Measurements from ENCODE around the gene SOX10. TPM values are rescaled to one million over a fixed set of nuclear protein-coding genes. Genes with fewer than 3 reads are reported as not detected.

SOX10 gene
- polyA plus RNA-seq, 1 donor from 2014 or later, result not detected

- Histone ChIP-seq H3K9ac (ENCODE audit: low read length) (no peak overlapping the region), H3K36me3 (ENCODE audit: insufficient read depth, low read length) (no peaks in the 10 kb centered on the region), H3K9me3 (ENCODE audit: low read length) (no peaks in the 10 kb centered on the region), H3K27ac (ENCODE audit: low read length) (no peak overlapping the region), H3K9me2 (ENCODE audit: insufficient read depth, low read length) (no peaks in the 10 kb centered on the region), H4K20me1 (ENCODE audit: insufficient read depth) (no peaks in the 10 kb centered on the region), H2AFZ (ENCODE audit: low read depth, low read length) (no peak overlapping the region), H3K79me2 (replicated peaks; ENCODE audit: insufficient read depth, low read length) (no peaks in the 10 kb centered on the region), H3K4me3 (ENCODE audit: low read length) (no peak overlapping the region), H3F3A (ENCODE audit: insufficient read depth, low read length, poor library complexity, severe bottlenecking) (no peaks in the 10 kb centered on the region), H3K27me3 (ENCODE audit: insufficient read depth, low read depth, low read length) (no peaks in the 10 kb centered on the region), H3K4me2 (ENCODE audit: low read length) (no peak overlapping the region)
- TF ChIP-seq REST (IDR thresholded peaks at IDR 0.05; ENCODE audit: borderline replicate concordance) (no peak), SMC3 (conservative IDR thresholded peaks at IDR 0.05; ENCODE audit: poor library complexity) (no peak), EP300 (conservative IDR thresholded peaks at IDR 0.05; ENCODE audit: poor library complexity, severe bottlenecking) (no peak), TAF1 (IDR thresholded peaks at IDR 0.05; ENCODE audit: low read depth) (no peak)
Observed at GRCh38 chr22:38012604-38013072, 28.3 kb upstream of the SOX10 start.

- Histone ChIP-seq H3F3A (ENCODE audit: insufficient read depth, low read length, poor library complexity, severe bottlenecking) (no peaks in the 10 kb centered on the region), H3K79me2 (replicated peaks; ENCODE audit: insufficient read depth, low read length) (no peaks in the 10 kb centered on the region), H2AFZ (ENCODE audit: low read depth, low read length) (no peak overlapping the region)
Observed at GRCh38 chr22:38009000-38009806, 24.8 kb upstream of the SOX10 start.

More at GRCh38 chr22:38009000-38009806, 24.8 kb upstream of the SOX10 start:
- Histone ChIP-seq H3K36me3 (ENCODE audit: insufficient read depth, low read length) (no peaks in the 10 kb centered on the region), H3K4me2 (ENCODE audit: low read length) (no peak overlapping the region), H3K4me3 (ENCODE audit: low read length) (no peak overlapping the region), H4K20me1 (ENCODE audit: insufficient read depth) (no peaks in the 10 kb centered on the region), H3K9me3 (ENCODE audit: low read length) (no peaks in the 10 kb centered on the region), H3K9ac (ENCODE audit: low read length) (no peak overlapping the region), H3K27me3 (ENCODE audit: insufficient read depth, low read depth, low read length) (no peaks in the 10 kb centered on the region), H3K9me2 (ENCODE audit: insufficient read depth, low read length) (no peaks in the 10 kb centered on the region), H3K27ac (ENCODE audit: low read length) (no peak overlapping the region)
- TF ChIP-seq CTCF (IDR thresholded peaks at IDR 0.05; ENCODE audit: poor library complexity, severe bottlenecking) (no peak), TAF1 (IDR thresholded peaks at IDR 0.05; ENCODE audit: low read depth) (no peak), EZH2 (IDR thresholded peaks at IDR 0.05; ENCODE audit: borderline replicate concordance, insufficient read depth, low read length, poor library complexity, severe bottlenecking) (no peak), EP300 (conservative IDR thresholded peaks at IDR 0.05; ENCODE audit: poor library complexity, severe bottlenecking) (no peak), RAD21 (conservative IDR thresholded peaks at IDR 0.05) (no peak), REST (IDR thresholded peaks at IDR 0.05; ENCODE audit: borderline replicate concordance) (no peak), MXI1 (conservative IDR thresholded peaks at IDR 0.05; ENCODE audit: poor library complexity, severe bottlenecking) (no peak), POLR2AphosphoS5 (IDR thresholded peaks at IDR 0.05) (no peak), SMC3 (conservative IDR thresholded peaks at IDR 0.05; ENCODE audit: poor library complexity) (no peak)

All from neural cell (in vitro differentiated cells).